NCI-H2081 treated with DMSO at 0.1 percent for 48 hours (cell line): ENCODE results near the gene FAM114A2.
"Not testable (repeated sequence)": the region's sequence is repeated elsewhere in the genome, so short reads cannot be mapped to it uniquely, and the experiment has no call there.

Experiments used
- DNase-seq: peaks from one replicate; lab custom pipeline; 2025; lab: John Stamatoyannopoulos, UW

The FAM114A2 gene

GRCh38 chr5:154038707-154039457, at the start of gene FAM114A2, which contains the start of gene MFAP3:
TSS of gene FAM114A2 (minus strand) at chr5:154038910. CDS start at chr5:154034953, 3,957 bp downstream.
TSS of gene MFAP3 (plus strand) at chr5:154038967. CDS start at chr5:154049723, 10,756 bp downstream.
- peak; percentile 44 for DNase-seq

- DNase-seq = no peak
Observed at GRCh38 chr5:154087260-154087659, 48.5 kb upstream of the FAM114A2 start.

GRCh38 chr5:154086641-154087040, 47.9 kb upstream of the FAM114A2 start:
- DNase-seq = no peak

GRCh38 chr5:154086146-154086545, 47.4 kb upstream of the FAM114A2 start:
- DNase-seq = no peak

- no peak for DNase-seq
Observed at GRCh38 chr5:154084062-154084639, 45.4 kb upstream of the FAM114A2 start.

GRCh38 chr5:154081246-154081645, 42.5 kb upstream of the FAM114A2 start:
- DNase-seq = no peak

GRCh38 chr5:154078272-154078671, 39.6 kb upstream of the FAM114A2 start:
- peak; percentile 86 for DNase-seq

GRCh38 chr5:154077696-154078095, 39.0 kb upstream of the FAM114A2 start:
- DNase-seq = no peak

GRCh38 chr5:154076240-154076922, 37.7 kb upstream of the FAM114A2 start:
- DNase-seq = no peak

- no peak for DNase-seq
Observed at GRCh38 chr5:154072414-154073171, 33.9 kb upstream of the FAM114A2 start.

- no peak for DNase-seq
Observed at GRCh38 chr5:154071799-154072413, 33.2 kb upstream of the FAM114A2 start.

- DNase-seq = not testable (repeated sequence)
Observed at GRCh38 chr5:154069854-154070253, 31.1 kb upstream of the FAM114A2 start.

GRCh38 chr5:154065971-154066370, 27.3 kb upstream of the FAM114A2 start:
- no peak for DNase-seq

GRCh38 chr5:154063372-154063771, 24.7 kb upstream of the FAM114A2 start:
- DNase-seq = no peak

GRCh38 chr5:154060606-154061005, 21.9 kb upstream of the FAM114A2 start:
- DNase-seq = no peak

GRCh38 chr5:154059583-154059982, 20.9 kb upstream of the FAM114A2 start:
- no peak for DNase-seq

GRCh38 chr5:154059039-154059430, 20.3 kb upstream of the FAM114A2 start:
- no peak for DNase-seq

- DNase-seq = no peak
Observed at GRCh38 chr5:154058055-154059038, 19.6 kb upstream of the FAM114A2 start.

GRCh38 chr5:154055201-154055600, 16.5 kb upstream of the FAM114A2 start:
- DNase-seq = no peak

GRCh38 chr5:154053468-154053867, 14.8 kb upstream of the FAM114A2 start:
- no peak for DNase-seq

- DNase-seq = no peak
Observed at GRCh38 chr5:154049636-154050035, 10.9 kb upstream of the FAM114A2 start.
